NCI-H146 treated with DMSO at 0.1 percent for 48 hours (cell line): ENCODE results near the gene DENND2A.
A peak's percentile ranks its signal among the peaks of the same experiment; 100 is the strongest.
"Not testable (repeated sequence)": the region's sequence is repeated elsewhere in the genome, so short reads cannot be mapped to it uniquely, and the experiment has no call there.

Experiments
- DNase-seq: peaks from one replicate; lab custom pipeline; 2025; ENCODE audit not compliant: unreplicated experiment; lab: John Stamatoyannopoulos, UW

The DENND2A gene

GRCh38 chr7:140552240-140552679, 88.4 kb downstream of the DENND2A start:
- DNase-seq, result no peak

GRCh38 chr7:140551355-140552239, 89.0 kb downstream of the DENND2A start:
- DNase-seq, result no peak

GRCh38 chr7:140546947-140547346, 93.7 kb downstream of the DENND2A start:
- no peak for DNase-seq

GRCh38 chr7:140544388-140544826, 96.2 kb downstream of the DENND2A start:
- DNase-seq, result no peak

- no peak for DNase-seq
Observed at GRCh38 chr7:140542228-140542603, 98.4 kb downstream of the DENND2A start.

GRCh38 chr7:140541513-140542227, 98.9 kb downstream of the DENND2A start:
- peak; percentile 55 for DNase-seq

GRCh38 chr7:140541176-140541512, 99.5 kb downstream of the DENND2A start:
- DNase-seq, result no peak

GRCh38 chr7:140540136-140540777, 100.4 kb downstream of the DENND2A start:
- no peak for DNase-seq

GRCh38 chr7:140539461-140539860, 101.2 kb downstream of the DENND2A start:
- DNase-seq, result no peak

- DNase-seq, result no peak
Observed at GRCh38 chr7:140537750-140538482, 102.7 kb downstream of the DENND2A start.

- no peak for DNase-seq
Observed at GRCh38 chr7:140534743-140535142, 105.9 kb downstream of the DENND2A start.

- no peak for DNase-seq
Observed at GRCh38 chr7:140533394-140533872, 107.2 kb downstream of the DENND2A start.

GRCh38 chr7:140529428-140529827, 111.2 kb downstream of the DENND2A start:
- not testable (repeated sequence) for DNase-seq

GRCh38 chr7:140526787-140527664, 113.6 kb downstream of the DENND2A start:
- DNase-seq, result no peak

GRCh38 chr7:140526214-140526613, 114.4 kb downstream of the DENND2A start:
- DNase-seq, result no peak

GRCh38 chr7:140525743-140526142, 114.9 kb downstream of the DENND2A start:
- no peak for DNase-seq

GRCh38 chr7:140521421-140521820, 119.2 kb downstream of the DENND2A start:
- DNase-seq, result no peak

- no peak for DNase-seq
Observed at GRCh38 chr7:140519007-140519399, 121.6 kb downstream of the DENND2A start.

GRCh38 chr7:140518370-140519006, 122.1 kb downstream of the DENND2A start:
- no peak for DNase-seq
